K562 (cell line): Measurements from ENCODE around the gene PPM1D. TPM values are rescaled to one million over a fixed set of nuclear protein-coding genes. Genes with fewer than 3 reads are reported as not detected.

Experiments used
- ARID2 ChIP-seq: fragments of 450-650 bp; IDR thresholded peaks from 2 replicates; pipeline ENCODE4 v1.6.1; 2017; ENCODE audit warnings: antibody characterized with exemption, mild to moderate bottlenecking
- ATF1 ChIP-seq, 2 experiments: fragments of 450-650 bp in 1 of 2; IDR thresholded peaks; 2 replicates each; pipeline ENCODE4 v1.6.1; 2016; ENCODE audit warnings: missing compliant biosample characterization in 1 of 2, missing genetic modification characterization in 1 of 2
- BMI1 ChIP-seq: fragments of 150-350 bp; IDR thresholded peaks from 2 replicates; pipeline ENCODE4 v1.6.1; 2014; ENCODE audit warnings: low read length
- CBFA2T2 ChIP-seq: fragments of 450-650 bp; conservative IDR thresholded peaks from 2 replicates; pipeline ENCODE4 v1.6.1; 2017; ENCODE audit warnings: mild to moderate bottlenecking
- CC2D1A ChIP-seq: fragments of 450-650 bp; IDR thresholded peaks from 2 replicates; pipeline ENCODE4 v1.6.1; 2017; ENCODE audit warnings: mild to moderate bottlenecking
- COPS2 ChIP-seq: fragments of 450-650 bp; conservative IDR thresholded peaks from 2 replicates; pipeline ENCODE4 v1.6.1; 2016; ENCODE audit warnings: mild to moderate bottlenecking, moderate library complexity
- EGR1 ChIP-seq: fragments of 450-650 bp; conservative IDR thresholded peaks from 2 replicates; pipeline ENCODE4 v1.6.1; 2017; ENCODE audit warnings: mild to moderate bottlenecking
- ELF1 ChIP-seq: fragments of 200-800 bp; sonication (Bioruptor generic); IDR thresholded peaks from 2 replicates; pipeline ENCODE4 v1.6.1; 2016; ENCODE audit warnings: missing genetic modification characterization, missing compliant biosample characterization
- ESRRA ChIP-seq: fragments of 450-650 bp; IDR thresholded peaks from 2 replicates; pipeline ENCODE4 v1.6.1; 2014; ENCODE audit warnings: low read depth, mild to moderate bottlenecking, moderate library complexity, borderline replicate concordance
- FOXA3 ChIP-seq, 2 experiments: fragments of 450-650 bp in 1 of 2; sonication (generic) in 1 of 2; formaldehyde crosslinking; IDR thresholded peaks in 1 of 2; conservative IDR thresholded peaks in 1 of 2; 2 replicates each; pipeline versions ENCODE4 v1.4.0 to v1.8.0; 2020 to 2022; ENCODE audit warnings: mild to moderate bottlenecking in 2 of 2, missing genetic modification reagents in 1 of 2
- FOXK2 ChIP-seq, 2 experiments: fragments of 450-650 bp; IDR thresholded peaks in 1 of 2; conservative IDR thresholded peaks in 1 of 2; 2 replicates each; pipeline ENCODE4 v1.6.1; 2016; ENCODE audit warnings: low read depth in 2 of 2, mild to moderate bottlenecking in 1 of 2
- JUND ChIP-seq, 2 experiments: IDR thresholded peaks; 2 replicates in 1 of 2; 3 replicates in 1 of 2; pipeline ENCODE4 v1.6.1; 2011; ENCODE audit warnings: borderline replicate concordance in 2 of 2, low read depth in 2 of 2, low read length in 2 of 2, improper control_type of control experiment in 1 of 2, missing biosample characterization in 1 of 2, missing genetic modification characterization in 1 of 2, missing genetic modification reagents in 1 of 2
- NBN ChIP-seq: fragments of 450-650 bp; IDR thresholded peaks from 2 replicates; pipeline ENCODE4 v1.6.1; 2016; ENCODE audit warnings: low read depth, mild to moderate bottlenecking
- NCOA4 ChIP-seq: fragments of 450-650 bp; IDR thresholded peaks from 2 replicates; pipeline ENCODE4 v1.6.1; 2018; ENCODE audit warnings: mild to moderate bottlenecking; ENCODE audit not compliant: partially characterized antibody
- NR4A1 ChIP-seq, 2 experiments: fragments of 250-450 bp in 1 of 2; fragments of 450-650 bp in 1 of 2; sonication (Bioruptor Pico) in 1 of 2; IDR thresholded peaks; 2 replicates each; pipeline versions ENCODE4 v1.4.0 to v1.6.1; 2016 to 2020; ENCODE audit warnings: mild to moderate bottlenecking in 2 of 2, missing compliant biosample characterization in 1 of 2, missing genetic modification characterization in 1 of 2, moderate library complexity in 1 of 2
- PHTF2 ChIP-seq: fragments of 250-450 bp; sonication (Bioruptor Pico); IDR thresholded peaks from 2 replicates; pipeline ENCODE4 v1.5.0; 2021; ENCODE audit warnings: mild to moderate bottlenecking
- PRPF4 ChIP-seq: fragments of 200-400 bp; formaldehyde crosslinking; IDR thresholded peaks from one replicate; pipeline ENCODE4 v1.6.1; 2017; ENCODE audit warnings: low read length, low read depth, mild to moderate bottlenecking; ENCODE audit not compliant: insufficient read depth, poor library complexity, severe bottlenecking
- RCOR1 ChIP-seq, 2 experiments: IDR thresholded peaks; 2 replicates each; pipeline ENCODE4 v1.6.1; 2012; ENCODE audit warnings: low read depth in 2 of 2, low read length in 2 of 2, borderline replicate concordance in 1 of 2, improper control_type of control experiment in 1 of 2
- ZKSCAN1 ChIP-seq: fragments of 150-350 bp; IDR thresholded peaks from 2 replicates; pipeline ENCODE4 v1.6.1; 2016; ENCODE audit warnings: low read depth, low read length
- ZNF143 ChIP-seq: sonication (generic); formaldehyde crosslinking; IDR thresholded peaks from 2 replicates; pipeline ENCODE4 v1.9.0; 2022; ENCODE audit warnings: mild to moderate bottlenecking, missing genetic modification reagents
- ZNF282 ChIP-seq: sonication (generic); formaldehyde crosslinking; IDR thresholded peaks from 2 replicates; pipeline ENCODE4 v1.8.1; 2023; ENCODE audit warnings: missing genetic modification reagents
- ZNF512 ChIP-seq: IDR thresholded peaks from 2 replicates; pipeline ENCODE4 v1.6.1; 2016; ENCODE audit warnings: missing genetic modification characterization, missing compliant biosample characterization
- ZNF583 ChIP-seq: fragments of 250-450 bp; sonication (Bioruptor Pico); IDR thresholded peaks from 2 replicates; pipeline ENCODE4 v1.4.0; 2020
- ZNF696 ChIP-seq: fragments of 250-450 bp; sonication (Bioruptor Pico); conservative IDR thresholded peaks from 2 replicates; pipeline ENCODE4 v1.4.0; 2020; ENCODE audit warnings: mild to moderate bottlenecking, moderate library complexity
- polyA plus RNA-seq, 8 experiments: library from polyadenylated mRNA; depleted of rRNA in 4 of 8; stranded (reverse) in 5 of 8; unstranded in 3 of 8; fragments of >200 nt; fragmentation: Nextera tagmentation in 2 of 8; fragmentation: Illumina TruSeq in 1 of 8; extraction: Ambion mirVana in 2 of 8; extraction: Trizol in 1 of 8; gene quantifications; 2 replicates each; pipeline versions ENCODE4 v1.2.1 to v1.2.3, GENCODE V29; 2011 to 2014; ENCODE audit warnings: inconsistent platforms in 1 of 8, missing spikeins in 1 of 8
- total RNA-seq, 7 experiments: library from RNA; depleted of rRNA in 6 of 7; stranded (reverse); fragments of >200 nt in 6 of 7; fragmentation: Illumina TruSeq in 2 of 7; extraction: Trizol in 2 of 7; gene quantifications; 2 replicates each; pipeline versions ENCODE4 v1.2.1 to v1.2.3, GENCODE V29; 2011 to 2021; ENCODE audit warnings: low replicate concordance in 1 of 7
- TF ChIP-seq, protein P1 (sequence below): fragments of 450-650 bp; IDR thresholded peaks from 2 replicates; pipeline ENCODE4 v1.6.1; 2016; ENCODE audit warnings: mild to moderate bottlenecking

The PPM1D gene
- total and polyA plus RNA-seq, 9 of the 15 experiments (the other 6 are each of a cell fraction or from before 2014, with no cell fraction given), result 2.1 to 19.0 (median 7.8) TPM

- TF ChIP-seq ESRRA (no peak), ELF1 (peak; percentile 90), RCOR1 (IDR thresholded peaks at IDR 0.05; ENCODE audit: borderline replicate concordance in 1 of 2, low read depth in 2 of 2, low read length in 2 of 2) (no peak), FOXA3 (CRISPR knock-in tag; conservative IDR thresholded peaks at IDR 0.05 in 1 of 2, IDR thresholded peaks at IDR 0.05 in 1 of 2) (peak; percentile 56 to 72), ZNF143 (no peak), PHTF2 (CRISPR knock-in tag) (no peak), ZNF512 (tag) (no peak), ATF1 (CRISPR knock-in tag; IDR thresholded peaks at IDR 0.05) (no peak), ATF1 (tag; IDR thresholded peaks at IDR 0.05) (peak; percentile 82), NCOA4 (no peak), ZNF696 (CRISPR knock-in tag) (no peak), ZNF282 (no peak), ARID2 (peak; percentile 49; the same call in 1 of the 2 replicates), ZNF583 (CRISPR knock-in tag) (no peak), CBFA2T2 (peak; percentile 14), BMI1 (no peak), ZKSCAN1 (no peak), FOXK2 (conservative IDR thresholded peaks at IDR 0.05 in 1 of 2, IDR thresholded peaks at IDR 0.05 in 1 of 2; ENCODE audit: low read depth in 2 of 2) (peak; percentile 99 to 100), EGR1 (no peak), PRPF4 (no peak), JUND (IDR thresholded peaks at IDR 0.05; ENCODE audit: borderline replicate concordance, low read depth, low read length) (no peak; the same call in 1 of the 2 replicates), JUND (tag; IDR thresholded peaks at IDR 0.05; ENCODE audit: borderline replicate concordance, low read depth, low read length) (no peak; the same call in 1 of the 3 replicates), NBN (0 out of 2 replicates have a peak, but pooled peaks have one; percentile 24), NR4A1 (CRISPR knock-in tag; IDR thresholded peaks at IDR 0.05) (no peak), NR4A1 (tag; IDR thresholded peaks at IDR 0.05) (0 out of 2 replicates have a peak, but pooled peaks have one; percentile 20), CC2D1A (0 out of 2 replicates have a peak, but pooled peaks have one; percentile 8), COPS2 (no peak)
- TF ChIP-seq, protein P1, sequence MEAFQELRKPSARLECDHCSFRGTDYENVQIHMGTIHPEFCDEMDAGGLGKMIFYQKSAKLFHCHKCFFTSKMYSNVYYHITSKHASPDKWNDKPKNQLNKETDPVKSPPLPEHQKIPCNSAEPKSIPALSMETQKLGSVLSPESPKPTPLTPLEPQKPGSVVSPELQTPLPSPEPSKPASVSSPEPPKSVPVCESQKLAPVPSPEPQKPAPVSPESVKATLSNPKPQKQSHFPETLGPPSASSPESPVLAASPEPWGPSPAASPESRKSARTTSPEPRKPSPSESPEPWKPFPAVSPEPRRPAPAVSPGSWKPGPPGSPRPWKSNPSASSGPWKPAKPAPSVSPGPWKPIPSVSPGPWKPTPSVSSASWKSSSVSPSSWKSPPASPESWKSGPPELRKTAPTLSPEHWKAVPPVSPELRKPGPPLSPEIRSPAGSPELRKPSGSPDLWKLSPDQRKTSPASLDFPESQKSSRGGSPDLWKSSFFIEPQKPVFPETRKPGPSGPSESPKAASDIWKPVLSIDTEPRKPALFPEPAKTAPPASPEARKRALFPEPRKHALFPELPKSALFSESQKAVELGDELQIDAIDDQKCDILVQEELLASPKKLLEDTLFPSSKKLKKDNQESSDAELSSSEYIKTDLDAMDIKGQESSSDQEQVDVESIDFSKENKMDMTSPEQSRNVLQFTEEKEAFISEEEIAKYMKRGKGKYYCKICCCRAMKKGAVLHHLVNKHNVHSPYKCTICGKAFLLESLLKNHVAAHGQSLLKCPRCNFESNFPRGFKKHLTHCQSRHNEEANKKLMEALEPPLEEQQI, result no peak
Measured at GRCh38 chr17:60677308-60678117, 77.5 kb downstream of the PPM1D start, which contains the start of gene BCAS3 (continued).
